Left colon (tissue), 2 donors: Measurements from ENCODE around the gene CFAP54. TPM values are rescaled to one million over a fixed set of nuclear protein-coding genes. Genes with fewer than 3 reads are reported as not detected.

Source experiments
- ATAC-seq: fragments of 200-7000 bp; cut with Tn5 transposase; one replicate; pipeline ENCODE4 v1.9.1; 2020; ENCODE audit warnings: mild to moderate bottlenecking, moderate library complexity
- DNase-seq, 2 donors: peaks; one replicate each; pipeline ENCODE4 v3.0.0-alpha.2; 2020
- intact Hi-C, 2 donors: fragments of 100-400 bp; cut with DNase I in 1 of 2; cut with micrococcal nuclease in 1 of 2; formaldehyde crosslinking; loops; one replicate each; pipeline versions ENCODE4 v1.11.2 to v1.14.0; 2022; cut with DNase I, micrococcal nuclease
- total RNA-seq, 2 donors: library from RNA; stranded (reverse); fragmentation: NEBNext Ultra II Directional; extraction: Animal tissue kit (Norgen Biotek cat#: 25700); gene quantifications; one replicate each; pipeline ENCODE4 v1.2.1, GENCODE V29; 2021
- donor health status: DM: no; HTN: no; CAD: no.
- donor health status: DM: yes; HTN: yes; CAD: no.

The CFAP54 gene
- total RNA-seq, 2 donors from 2014 or later: 0.53 to 0.64 TPM

DNA sequence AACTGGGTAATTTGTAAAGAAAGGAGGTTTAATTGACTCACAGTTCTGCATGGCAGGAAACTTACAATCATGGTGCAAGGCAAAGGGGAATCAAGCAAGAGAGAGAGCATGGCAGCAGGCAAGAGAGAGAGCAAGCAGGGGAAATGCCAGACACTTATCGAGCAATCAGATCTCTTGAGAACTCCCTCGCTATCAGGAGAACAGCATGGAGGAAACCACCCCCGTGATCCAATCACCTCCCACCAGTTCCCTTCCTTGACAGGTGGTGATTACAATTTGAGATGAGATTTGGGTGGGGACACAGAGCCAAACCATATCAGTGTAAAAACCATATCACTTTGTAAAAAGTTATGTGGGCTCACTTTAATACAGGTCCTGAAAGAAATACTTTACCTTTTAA, 361.3 kb downstream of the CFAP54 start:
- ATAC-seq (no peak), DNase-seq (no peak)
- intact Hi-C loops: no loop called here

DNA sequence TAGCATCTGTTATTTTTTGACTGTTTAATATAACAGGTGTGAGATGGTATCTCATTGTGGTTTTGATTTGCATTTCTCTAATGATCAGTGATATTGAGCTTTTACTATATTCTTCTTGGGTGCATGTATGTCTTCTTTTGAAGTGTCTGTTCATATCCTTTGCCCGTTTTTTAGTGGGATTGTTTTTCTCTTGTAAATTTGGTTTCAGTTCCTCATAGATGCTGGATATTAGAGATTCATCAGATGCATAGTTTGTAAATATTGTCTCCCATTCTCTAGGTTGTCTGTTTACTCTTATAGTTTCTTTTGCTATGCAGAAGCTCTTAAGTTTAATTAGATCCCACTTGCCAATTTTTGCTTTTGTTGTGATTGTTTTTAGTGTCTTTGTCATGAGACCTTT, 368.8 kb downstream of the CFAP54 start:
- DNase-seq (no peak), ATAC-seq (no peak)
- intact Hi-C loops: no loop called here

DNA sequence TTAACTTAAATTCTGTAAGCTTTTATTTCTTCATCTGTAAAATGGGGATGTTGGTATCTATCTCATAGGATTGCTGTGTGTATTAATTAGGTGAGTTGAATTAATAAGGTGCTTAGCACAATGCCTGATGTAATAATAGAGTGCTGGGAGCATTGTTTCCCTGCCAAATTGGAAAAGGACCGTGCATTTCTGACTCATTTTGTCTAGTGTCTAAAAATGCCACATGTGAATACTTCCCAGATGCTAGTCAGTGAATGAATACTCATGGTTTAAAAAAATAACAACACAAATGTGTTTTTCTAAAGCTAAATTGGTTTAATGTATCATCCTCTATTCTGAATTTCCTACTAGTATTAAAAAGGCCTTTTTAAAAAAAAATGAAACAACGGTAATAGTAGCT, 372.3 kb downstream of the CFAP54 start:
- no peak for ATAC-seq
- intact Hi-C loops: no loop called here
- DNase-seq: no peak

DNA sequence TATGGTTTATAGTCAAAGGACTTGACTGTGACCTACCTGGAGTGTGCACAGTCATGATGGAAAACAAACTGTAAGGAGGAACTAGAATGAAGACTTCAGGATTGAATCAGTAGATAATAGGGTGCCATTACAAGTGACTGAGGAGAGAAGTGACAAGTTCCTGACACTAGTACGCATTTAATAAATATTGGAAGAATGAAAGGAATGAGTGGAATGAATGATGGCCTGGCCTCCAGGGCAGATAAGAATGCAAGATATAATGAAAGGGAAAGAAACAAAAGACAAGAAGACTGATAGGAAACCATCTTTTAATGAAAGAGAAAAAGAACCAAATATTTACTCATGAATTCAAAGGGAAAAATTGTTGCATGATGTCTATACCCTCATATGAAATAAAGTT, 372.9 kb downstream of the CFAP54 start:
- DNase-seq (no peak), ATAC-seq (no peak)
- intact Hi-C loops: no loop called here

DNA sequence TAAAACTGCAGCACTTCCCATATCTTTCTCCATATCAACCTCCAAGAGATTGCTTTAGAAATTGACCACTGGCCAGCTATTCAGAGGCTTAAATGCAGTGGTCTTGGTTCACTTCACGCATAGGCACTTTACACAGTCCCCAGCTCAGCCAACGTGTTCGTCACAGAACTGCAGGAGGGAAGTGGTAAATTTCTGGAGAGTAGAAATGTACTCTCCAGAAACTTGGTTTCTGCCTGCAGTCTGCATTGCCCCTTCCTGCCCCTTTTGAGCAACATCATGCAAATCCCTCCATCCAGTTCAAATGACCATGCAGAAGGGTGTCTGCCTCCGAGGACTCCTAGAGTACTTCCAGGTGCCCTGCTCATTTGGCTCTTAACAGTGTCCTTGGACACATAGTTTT, 375.0 kb downstream of the CFAP54 start:
- intact Hi-C loops: no loop called here

DNA sequence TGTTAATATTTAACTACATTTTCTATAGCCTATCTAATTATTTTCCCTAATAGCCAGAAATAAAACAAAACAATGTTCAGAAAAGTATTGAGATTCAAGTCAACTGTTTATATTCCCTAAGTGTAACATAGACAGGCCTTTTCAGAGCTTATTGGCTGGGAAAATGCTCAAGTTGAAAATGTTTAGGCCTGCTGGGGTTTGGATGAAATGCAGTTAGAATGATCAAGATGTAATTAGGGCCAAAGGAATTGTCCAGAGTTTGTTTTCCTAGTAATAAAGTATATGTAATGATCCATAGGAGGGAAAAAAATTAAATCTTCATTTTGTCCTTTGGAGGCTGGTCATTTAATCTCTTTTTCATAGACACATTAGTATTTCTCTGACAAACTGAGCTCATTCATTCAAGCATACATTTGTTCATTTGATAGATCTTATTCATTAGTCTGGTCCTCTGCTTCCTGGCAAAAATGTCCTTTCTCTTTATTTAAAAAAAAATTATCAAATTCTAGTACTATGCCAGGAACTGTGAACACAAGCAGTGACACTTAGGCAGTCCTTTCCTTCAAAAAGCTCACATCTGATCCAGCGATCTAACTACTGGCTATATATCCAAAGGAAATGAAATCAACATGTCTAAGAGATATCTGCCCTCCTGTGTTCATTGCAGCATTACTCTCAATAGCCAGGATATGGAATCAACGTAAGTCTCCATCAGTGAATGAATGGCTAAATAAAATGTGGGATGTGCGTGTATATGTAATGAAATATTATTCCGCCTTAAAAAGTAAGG, 377.6 kb downstream of the CFAP54 start:
- ATAC-seq (no peak), DNase-seq (no peak)
- intact Hi-C loops: no loop called here

More for the DNA sequence above, 375.0 kb downstream of the CFAP54 start:
- ATAC-seq (no peak), DNase-seq (no peak)

DNA sequence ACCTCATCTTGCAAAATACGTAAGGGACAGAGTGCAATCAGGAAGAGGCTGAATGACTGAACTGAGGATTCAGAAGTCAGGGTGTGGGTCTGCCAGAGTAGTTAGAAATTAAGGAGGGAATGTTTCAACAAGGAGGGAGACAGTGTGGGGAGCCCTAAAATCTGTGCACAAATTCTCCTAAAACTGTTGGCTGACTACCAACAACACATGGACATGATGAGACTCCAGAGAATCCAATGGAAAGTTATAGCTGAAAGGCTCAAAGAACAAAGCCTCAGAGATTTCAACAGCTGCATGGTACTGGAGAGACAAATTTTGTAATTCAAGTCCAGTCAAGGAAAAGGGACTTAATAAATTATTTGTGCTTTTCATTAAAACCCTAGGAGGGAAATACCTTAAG, 381.6 kb downstream of the CFAP54 start:
- intact Hi-C loops: no loop called here
- DNase-seq: no peak
- ATAC-seq: no peak

DNA sequence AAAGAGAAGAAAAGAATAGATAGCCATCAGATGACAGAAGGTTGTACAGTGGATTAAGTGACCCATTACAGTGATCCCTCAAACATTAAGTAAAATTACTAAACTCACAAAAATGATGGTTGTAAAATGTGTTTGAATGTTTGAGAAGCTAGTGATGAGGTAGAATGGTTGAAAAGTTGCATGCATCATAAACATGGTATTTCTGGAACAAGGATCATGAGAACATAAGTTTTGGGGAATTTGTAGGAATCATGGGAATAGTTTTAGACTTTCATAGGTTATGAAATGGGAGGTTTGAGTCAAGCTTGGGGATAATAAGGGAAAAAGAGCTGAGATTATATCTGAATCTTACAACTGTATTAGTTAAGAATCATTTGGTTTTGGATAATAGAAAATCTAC, 383.6 kb downstream of the CFAP54 start:
- DNase-seq: no peak
- ATAC-seq: no peak
- intact Hi-C loops: no loop called here

DNA sequence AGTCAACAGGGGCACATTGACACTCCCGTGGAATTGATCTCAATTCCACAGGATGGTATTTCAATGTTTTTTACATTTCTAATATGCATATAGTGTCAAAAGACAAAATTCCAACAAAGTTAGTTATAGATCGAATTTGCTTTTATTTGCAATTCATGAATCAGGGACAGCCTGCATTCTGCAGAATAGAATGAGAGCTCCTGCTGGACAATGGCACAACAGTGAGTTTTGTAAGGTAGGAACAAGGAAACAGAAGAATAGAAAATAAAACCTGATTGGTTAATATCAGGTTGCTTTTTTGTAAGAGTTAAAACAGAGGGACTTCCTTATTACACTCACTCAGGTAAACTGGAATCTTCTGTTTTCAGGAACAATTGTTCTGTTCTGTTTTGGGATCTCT, 384.8 kb downstream of the CFAP54 start:
- intact Hi-C loops: no loop called here

DNA sequence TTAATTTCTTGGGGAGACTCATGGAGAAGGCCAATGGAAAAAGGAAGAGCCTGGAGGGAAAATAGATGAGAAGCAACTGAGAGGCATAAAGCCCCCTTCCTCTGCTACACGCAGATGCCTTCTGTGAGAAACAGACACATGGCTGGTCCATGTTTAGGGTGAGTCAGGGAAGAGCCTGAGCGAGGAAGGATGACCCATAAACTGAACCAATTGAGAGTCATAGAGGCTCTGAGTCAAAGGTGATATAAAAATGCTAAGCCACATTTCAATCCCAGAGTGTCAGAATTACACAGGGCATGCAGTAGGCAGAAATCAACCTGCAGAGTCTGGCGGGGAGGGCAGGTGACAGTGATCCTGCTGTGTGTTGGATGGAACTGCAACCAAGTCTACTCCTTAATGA, 387.6 kb downstream of the CFAP54 start:
- no peak for ATAC-seq
- intact Hi-C loops: no loop called here

More for the DNA sequence above, 384.8 kb downstream of the CFAP54 start:
- DNase-seq (no peak), ATAC-seq (no peak)

DNA sequence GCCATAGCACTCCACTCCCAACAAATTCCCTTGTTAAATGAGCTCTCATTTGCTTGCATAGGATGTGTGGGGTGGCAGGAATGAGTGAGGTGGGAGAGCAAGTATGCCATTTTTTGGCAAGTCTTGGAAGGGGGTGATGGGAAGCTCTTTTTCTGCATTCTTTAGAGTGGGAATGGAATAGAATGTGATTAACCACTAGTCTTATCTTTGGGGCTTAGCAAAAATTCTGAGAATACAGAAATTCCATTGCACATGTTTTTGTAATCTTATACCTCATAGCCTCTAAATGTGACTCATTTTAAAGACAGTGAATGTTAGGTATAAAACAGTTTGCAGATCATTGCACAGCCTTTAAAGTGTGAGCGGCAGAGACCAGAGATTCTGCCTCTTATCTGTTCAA, 389.3 kb downstream of the CFAP54 start:
- intact Hi-C loops: no loop called here
- ATAC-seq (no peak), DNase-seq (no peak)

More for the DNA sequence above, 387.6 kb downstream of the CFAP54 start:
- DNase-seq: no peak

DNA sequence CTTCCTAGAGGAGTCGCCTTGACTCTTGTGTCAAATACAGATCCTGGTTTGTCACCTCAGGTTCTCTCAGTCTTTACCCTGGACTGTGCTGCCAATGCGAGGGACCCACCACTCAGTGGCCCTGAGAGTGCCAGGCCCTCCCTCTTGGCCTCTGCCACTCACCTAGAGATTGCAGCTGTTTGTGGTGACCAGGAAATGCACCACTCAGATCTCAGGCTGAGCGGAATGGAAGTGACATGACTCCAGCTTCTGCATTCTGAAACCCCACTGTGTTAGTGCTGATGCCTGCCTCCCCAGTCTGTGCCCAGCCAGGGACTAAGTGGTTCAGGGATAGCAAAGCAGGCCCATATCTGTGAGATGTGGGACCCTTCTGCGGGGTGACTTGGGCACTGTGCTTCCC, 389.9 kb downstream of the CFAP54 start:
- ATAC-seq: no peak

DNA sequence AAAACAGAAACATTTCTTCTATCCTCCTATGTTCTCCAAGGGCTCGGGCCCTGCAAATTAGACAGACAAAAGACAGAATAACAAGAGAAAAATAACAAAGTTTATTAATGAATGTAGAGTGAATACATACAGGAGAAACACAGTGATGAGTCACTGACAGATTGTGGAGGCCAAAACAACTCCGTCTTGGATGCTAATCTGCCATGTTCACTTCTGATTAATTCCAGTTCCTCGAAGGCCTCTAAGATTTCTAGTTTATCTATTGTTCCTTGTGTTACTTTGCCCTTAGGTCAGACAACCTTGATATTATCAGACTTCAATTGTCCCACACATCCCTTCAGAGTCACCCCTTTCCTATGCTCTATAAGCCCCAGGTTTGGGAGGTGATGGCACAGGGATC, 390.8 kb downstream of the CFAP54 start:
- no peak for ATAC-seq
- no peak for DNase-seq
- intact Hi-C loops: no loop called here

More for the DNA sequence above, 389.9 kb downstream of the CFAP54 start:
- DNase-seq: no peak
- intact Hi-C loops: no loop called here

DNA sequence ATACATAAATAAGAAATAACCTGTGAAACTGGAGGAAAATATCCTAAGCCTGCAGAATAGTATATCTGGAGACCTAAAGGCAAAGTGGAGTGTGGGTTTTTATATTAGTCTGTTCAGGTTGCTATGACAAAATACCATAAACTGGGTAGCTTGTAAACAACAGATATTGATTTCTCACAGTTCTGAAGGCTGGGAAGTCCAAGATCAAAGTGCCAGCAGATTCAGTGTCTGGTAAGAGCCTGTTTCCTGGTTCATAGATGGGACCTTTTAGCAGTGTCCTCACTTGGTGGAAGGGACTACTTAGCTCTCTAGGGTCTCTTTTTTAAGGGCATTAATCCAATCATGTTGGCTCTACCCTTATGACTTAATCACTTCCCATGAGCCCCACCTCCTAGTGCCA, 392.2 kb downstream of the CFAP54 start:
- DNase-seq (no peak), ATAC-seq (no peak)
- intact Hi-C loops: no loop called here

DNA sequence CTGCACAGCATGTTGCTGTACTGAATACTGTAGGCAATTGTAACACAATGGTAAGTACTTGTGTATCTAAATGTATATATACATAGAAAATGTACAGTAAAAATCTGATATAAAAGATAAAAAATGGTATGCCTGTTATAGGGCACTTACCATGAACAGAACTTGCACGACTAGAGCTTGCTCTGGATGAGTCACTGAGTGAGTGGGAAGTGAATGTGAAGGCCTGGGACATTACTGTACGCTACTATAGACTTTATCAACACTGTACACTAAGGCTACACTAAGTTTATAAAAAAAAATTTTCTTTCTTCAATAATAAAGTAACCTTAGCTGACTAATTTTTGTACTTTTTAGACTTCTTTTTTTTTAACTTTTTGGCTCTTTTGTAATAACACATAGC, 393.5 kb downstream of the CFAP54 start:
- intact Hi-C loops: no loop called here
- ATAC-seq (no peak), DNase-seq (no peak)

DNA sequence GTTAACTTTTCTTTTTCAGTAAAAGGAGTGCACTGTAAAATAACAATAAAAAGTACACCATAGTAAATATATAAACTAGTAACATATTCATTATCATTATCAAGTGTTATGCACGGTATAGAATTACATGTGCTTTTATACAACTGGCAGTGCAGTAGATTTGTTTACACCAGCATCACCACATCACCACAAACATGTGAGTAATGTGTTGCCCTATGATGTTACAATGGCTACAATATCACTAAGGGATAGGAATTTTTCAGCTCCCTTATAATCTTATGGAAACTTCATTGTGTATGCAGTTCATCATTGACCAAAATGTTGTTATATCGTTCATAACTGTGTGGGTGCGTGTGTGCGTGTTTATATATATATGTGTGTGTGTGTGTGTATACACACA, 394.2 kb downstream of the CFAP54 start:
- ATAC-seq: no peak
- intact Hi-C loops: no loop called here
- no peak for DNase-seq

DNA sequence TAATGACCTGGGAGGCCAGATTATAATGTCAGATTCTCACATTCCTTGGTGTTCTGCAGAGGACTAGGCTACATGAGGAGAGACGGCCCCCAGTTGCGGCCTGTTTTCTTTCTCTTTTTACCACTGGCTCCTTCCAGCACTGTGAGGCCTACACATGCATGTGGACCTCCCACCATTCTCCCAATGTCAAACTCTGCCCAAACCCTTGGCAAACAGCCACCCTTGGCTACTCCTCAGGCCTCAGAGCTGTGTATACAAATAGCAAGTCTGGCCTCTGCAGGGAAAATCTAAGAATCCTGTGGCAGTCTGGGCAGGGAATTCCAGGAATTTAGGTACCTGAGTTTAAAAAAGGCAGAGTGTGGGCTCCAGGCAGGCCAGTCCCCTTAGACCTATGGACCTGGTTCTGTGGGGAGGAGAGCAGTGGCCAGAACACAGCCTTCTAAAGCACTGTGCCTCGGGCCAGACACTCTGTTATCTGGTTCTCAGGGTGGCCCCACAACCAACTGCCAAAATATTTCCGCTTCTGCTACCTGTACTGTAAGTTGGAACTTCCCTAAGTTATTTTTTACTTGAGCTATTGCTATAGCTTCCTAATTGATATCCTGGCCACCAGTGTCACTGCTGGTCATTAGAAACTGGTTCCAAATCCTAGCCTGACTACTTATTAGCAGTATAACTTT, 397.8 kb downstream of the CFAP54 start:
- ATAC-seq (no peak), DNase-seq (peak in 1 of 2 donors; percentile 28)
- intact Hi-C loops: no loop called here

DNA sequence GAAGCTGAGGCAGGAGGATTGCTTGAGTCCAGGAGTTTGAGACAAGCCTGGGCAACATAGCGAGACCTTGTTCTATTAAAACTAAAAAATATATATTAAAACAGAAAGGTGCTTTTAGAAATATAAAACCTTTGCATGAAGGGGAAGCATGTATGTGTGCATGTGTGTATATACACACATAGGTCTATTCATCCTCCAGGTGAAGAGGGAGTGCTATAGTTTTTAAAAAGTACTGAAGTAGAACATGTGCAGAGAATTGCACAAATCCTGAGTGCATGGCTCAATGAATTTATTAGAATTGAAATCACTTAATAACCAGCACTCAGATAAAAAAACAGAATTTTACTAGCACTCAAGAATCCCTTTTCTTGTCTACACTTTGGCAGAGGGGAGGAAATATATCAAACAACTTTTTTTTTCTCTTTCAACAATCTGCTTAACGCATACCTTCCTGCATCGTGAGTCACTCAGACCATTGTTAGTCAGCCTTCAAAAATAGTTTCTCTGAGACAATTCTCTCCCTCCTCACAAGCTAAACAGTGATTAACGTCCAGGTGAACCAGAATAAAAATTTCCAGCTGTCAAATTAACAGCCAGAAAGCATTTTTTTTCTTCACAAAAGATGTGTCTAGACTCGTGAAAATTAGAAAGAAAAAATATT, 400.0 kb downstream of the CFAP54 start:
- intact Hi-C loops: no loop called here
- no peak for ATAC-seq
- DNase-seq: no peak

DNA sequence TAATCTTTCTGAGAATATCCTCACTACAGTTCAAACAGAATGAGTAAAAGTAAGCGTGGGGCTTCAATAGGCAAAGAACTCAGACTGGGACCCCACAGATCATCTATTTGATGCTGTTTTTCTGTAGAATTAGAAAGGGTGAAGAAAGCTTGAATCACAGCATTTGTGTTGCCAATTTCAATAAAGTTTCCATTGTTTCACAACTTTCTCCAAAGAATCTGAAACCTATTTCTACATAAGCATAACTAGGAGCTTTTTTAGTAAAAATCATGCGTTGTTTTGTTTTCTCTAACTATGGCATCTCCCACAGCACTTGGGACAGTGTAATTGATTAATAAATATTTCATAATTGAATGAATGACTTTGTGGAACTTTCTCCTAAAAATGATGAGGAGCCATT, 401.0 kb downstream of the CFAP54 start:
- ATAC-seq: no peak
- intact Hi-C loops: no loop called here
- no peak for DNase-seq

DNA sequence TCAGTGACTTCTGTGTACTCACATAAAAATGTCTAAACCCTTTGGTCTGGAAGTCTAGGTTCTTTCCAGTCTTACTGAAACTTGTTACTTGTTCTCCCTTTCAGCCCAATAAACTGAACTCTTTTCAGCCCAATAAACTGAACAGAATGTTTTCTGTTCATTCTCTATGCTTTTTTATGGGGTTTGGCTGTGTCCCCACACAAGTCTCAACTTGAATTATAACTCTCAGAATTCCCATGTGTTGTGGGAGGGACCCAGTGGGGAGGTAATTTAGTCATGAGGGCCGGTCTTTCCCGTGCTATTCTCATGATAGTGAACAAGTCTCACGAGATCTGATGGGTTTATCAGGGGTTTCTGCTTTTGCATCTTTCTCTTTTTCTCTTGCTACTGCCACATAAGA, 402.7 kb downstream of the CFAP54 start:
- DNase-seq: no peak
- intact Hi-C loops: no loop called here
- ATAC-seq: no peak
